Loucy (cell line): ENCODE data around the gene PRSS12.

Source experiments
- H2AFZ ChIP-seq: fragments of 200-600 bp; sonication (generic); 2 replicates; pipeline ENCODE4 v1.6.0; 2016; ENCODE audit warnings: antibody characterized with exemption, mild to moderate bottlenecking, low read length, moderate library complexity
- H3F3A ChIP-seq: fragments of 200-600 bp; 2 replicates; pipeline ENCODE4 v1.6.0; 2016; ENCODE audit warnings: antibody characterized with exemption, low read depth, mild to moderate bottlenecking
- H3K27me3 ChIP-seq: fragments of 200-600 bp; sonication (generic); 2 replicates; pipeline ENCODE4 v1.6.1; 2014; ENCODE audit warnings: low read length, mild to moderate bottlenecking; ENCODE audit not compliant: insufficient read depth, poor library complexity, severe bottlenecking
- H3K36me3 ChIP-seq: fragments of 200-600 bp; sonication (generic); 2 replicates; pipeline ENCODE4 v1.6.1; 2016; ENCODE audit warnings: low read length; ENCODE audit not compliant: insufficient read depth
- H3K4me1 ChIP-seq: fragments of 200-600 bp; sonication (generic); 2 replicates; pipeline ENCODE4 v1.5.1; 2014; ENCODE audit warnings: low read length, mild to moderate bottlenecking; ENCODE audit not compliant: insufficient read depth, poor library complexity, severe bottlenecking
- H3K4me2 ChIP-seq: fragments of 200-600 bp; sonication (generic); 2 replicates; pipeline ENCODE4 v1.6.0; 2014; ENCODE audit warnings: antibody characterized with exemption, low read length, low read depth, mild to moderate bottlenecking; ENCODE audit not compliant: poor library complexity, severe bottlenecking
- H3K4me3 ChIP-seq: fragments of 200-600 bp; sonication (generic); 2 replicates; pipeline ENCODE4 v1.5.1; 2014; ENCODE audit warnings: low read length, mild to moderate bottlenecking, mixed read lengths; ENCODE audit not compliant: poor library complexity, severe bottlenecking
- H3K79me2 ChIP-seq: fragments of 200-600 bp; sonication (generic); 2 replicates; pipeline ENCODE4 v1.6.1; 2014; ENCODE audit warnings: low read length; ENCODE audit not compliant: insufficient read depth
- H3K9ac ChIP-seq: fragments of 200-600 bp; sonication (generic); 2 replicates; pipeline ENCODE4 v1.6.0; 2014; ENCODE audit warnings: mild to moderate bottlenecking, low read depth, low read length, moderate library complexity; ENCODE audit not compliant: poor library complexity, severe bottlenecking
- H3K9me2 ChIP-seq: fragments of 200-600 bp; sonication (generic); replicated peaks from 2 replicates; pipeline ENCODE4 v1.6.1; 2016; ENCODE audit warnings: low read depth, low read length, mixed read lengths
- H3K9me3 ChIP-seq: fragments of 200-600 bp; sonication (generic); 2 replicates; pipeline ENCODE4 v1.6.1; 2014; ENCODE audit warnings: mild to moderate bottlenecking, antibody characterized with exemption, low read length, low read depth; ENCODE audit not compliant: insufficient read depth
- H4K20me1 ChIP-seq: fragments of 200-600 bp; sonication (generic); 2 replicates; pipeline ENCODE4 v1.6.0; 2014; ENCODE audit warnings: antibody characterized with exemption, low read length, mild to moderate bottlenecking; ENCODE audit not compliant: insufficient read depth, poor library complexity, severe bottlenecking
- CTCF ChIP-seq: fragments of 200-600 bp; sonication (generic); conservative IDR thresholded peaks from 2 replicates; pipeline ENCODE4 v1.5.1; 2014; ENCODE audit warnings: mild to moderate bottlenecking, antibody characterized with exemption, low read length
- EZH2phosphoT487 ChIP-seq: fragments of 200-600 bp; IDR thresholded peaks from 2 replicates; pipeline ENCODE4 v1.6.1; 2018; ENCODE audit warnings: antibody characterized with exemption, mild to moderate bottlenecking, moderate library complexity, borderline replicate concordance

The PRSS12 gene

GRCh38 chr4:118356111-118356510 is 3.3 kb upstream of the PRSS12 start:
- Histone ChIP-seq H3K9me2 (no peaks in the 10 kb centered on the region), H3K4me1 (no peaks in the 10 kb centered on the region), H3K79me2 (no peaks in the 10 kb centered on the region), H4K20me1 (no peaks in the 10 kb centered on the region), H3F3A (no peaks in the 10 kb centered on the region), H3K9me3 (no peaks in the 10 kb centered on the region), H2AFZ (no peak overlapping the region), H3K9ac (no peak overlapping the region), H3K27me3 (no peaks in the 10 kb centered on the region), H3K36me3 (no peaks in the 10 kb centered on the region), H3K4me2 (no peak overlapping the region), H3K4me3 (no peak overlapping the region)
- TF ChIP-seq EZH2phosphoT487: no peak
- no peak for TF ChIP-seq CTCF

GRCh38 chr4:118354913-118355312 is 2.1 kb upstream of the PRSS12 start:
- Histone ChIP-seq H3K9ac (no peak overlapping the region), H4K20me1 (no peaks in the 10 kb centered on the region), H3K4me3 (no peak overlapping the region), H3K4me2 (no peak overlapping the region), H3K27me3 (no peaks in the 10 kb centered on the region), H3F3A (no peaks in the 10 kb centered on the region), H3K4me1 (no peaks in the 10 kb centered on the region), H2AFZ (no peak overlapping the region), H3K9me2 (no peaks in the 10 kb centered on the region), H3K9me3 (no peaks in the 10 kb centered on the region), H3K79me2 (no peaks in the 10 kb centered on the region), H3K36me3 (no peaks in the 10 kb centered on the region)
- TF ChIP-seq EZH2phosphoT487 (no peak), CTCF (no peak)

- Histone ChIP-seq H2AFZ (no peak overlapping the region), H3K4me3 (no peak overlapping the region)
Observed at GRCh38 chr4:118353534-118354030, 779 bp upstream of the PRSS12 start.

More at GRCh38 chr4:118353534-118354030, 779 bp upstream of the PRSS12 start:
- no peaks in the 10 kb centered on the region for H3K36me3 ChIP-seq
- H3F3A ChIP-seq: no peaks in the 10 kb centered on the region
- no peaks in the 10 kb centered on the region for H4K20me1 ChIP-seq
- no peaks in the 10 kb centered on the region for H3K4me1 ChIP-seq
- H3K4me2 ChIP-seq: no peak overlapping the region
- H3K27me3 ChIP-seq: no peaks in the 10 kb centered on the region
- H3K79me2 ChIP-seq: no peaks in the 10 kb centered on the region
- no peaks in the 10 kb centered on the region for H3K9me2 ChIP-seq
- H3K9ac ChIP-seq: no peak overlapping the region
- H3K9me3 ChIP-seq: no peaks in the 10 kb centered on the region
- TF ChIP-seq EZH2phosphoT487: no peak
- no peak for TF ChIP-seq CTCF
